GM12874 (cell line): ENCODE measurements around the gene C9orf72.

Source experiments
- TF ChIP-seq, protein P1 (sequence below): IDR thresholded peaks from 2 replicates; pipeline ENCODE4 v1.5.1; 2011; ENCODE audit warnings: low read depth, mild to moderate bottlenecking, control low read depth, low read length, moderate library complexity; ENCODE audit not compliant: insufficient read depth

C9orf72 gene

DNA sequence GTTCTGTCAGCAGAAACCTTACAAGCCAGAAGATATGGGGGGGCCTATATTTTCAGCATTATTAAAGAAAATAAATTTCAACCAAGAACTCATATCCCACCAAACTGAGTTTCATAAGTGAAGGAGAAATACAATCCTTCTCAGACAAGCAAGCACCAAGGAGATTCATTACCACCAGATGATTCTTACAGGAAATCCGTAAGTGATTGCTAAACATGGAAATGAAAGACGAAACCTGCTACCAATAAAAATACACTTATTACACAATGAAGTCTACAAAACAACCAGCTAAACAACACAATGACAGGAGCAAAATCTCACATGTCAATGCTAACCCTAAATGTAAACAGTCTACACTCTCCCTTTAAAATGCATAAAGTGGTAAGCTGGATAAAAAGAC is 17.8 kb upstream of the C9orf72 start:
- TF ChIP-seq, protein P1, sequence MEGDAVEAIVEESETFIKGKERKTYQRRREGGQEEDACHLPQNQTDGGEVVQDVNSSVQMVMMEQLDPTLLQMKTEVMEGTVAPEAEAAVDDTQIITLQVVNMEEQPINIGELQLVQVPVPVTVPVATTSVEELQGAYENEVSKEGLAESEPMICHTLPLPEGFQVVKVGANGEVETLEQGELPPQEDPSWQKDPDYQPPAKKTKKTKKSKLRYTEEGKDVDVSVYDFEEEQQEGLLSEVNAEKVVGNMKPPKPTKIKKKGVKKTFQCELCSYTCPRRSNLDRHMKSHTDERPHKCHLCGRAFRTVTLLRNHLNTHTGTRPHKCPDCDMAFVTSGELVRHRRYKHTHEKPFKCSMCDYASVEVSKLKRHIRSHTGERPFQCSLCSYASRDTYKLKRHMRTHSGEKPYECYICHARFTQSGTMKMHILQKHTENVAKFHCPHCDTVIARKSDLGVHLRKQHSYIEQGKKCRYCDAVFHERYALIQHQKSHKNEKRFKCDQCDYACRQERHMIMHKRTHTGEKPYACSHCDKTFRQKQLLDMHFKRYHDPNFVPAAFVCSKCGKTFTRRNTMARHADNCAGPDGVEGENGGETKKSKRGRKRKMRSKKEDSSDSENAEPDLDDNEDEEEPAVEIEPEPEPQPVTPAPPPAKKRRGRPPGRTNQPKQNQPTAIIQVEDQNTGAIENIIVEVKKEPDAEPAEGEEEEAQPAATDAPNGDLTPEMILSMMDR, result no peak

DNA sequence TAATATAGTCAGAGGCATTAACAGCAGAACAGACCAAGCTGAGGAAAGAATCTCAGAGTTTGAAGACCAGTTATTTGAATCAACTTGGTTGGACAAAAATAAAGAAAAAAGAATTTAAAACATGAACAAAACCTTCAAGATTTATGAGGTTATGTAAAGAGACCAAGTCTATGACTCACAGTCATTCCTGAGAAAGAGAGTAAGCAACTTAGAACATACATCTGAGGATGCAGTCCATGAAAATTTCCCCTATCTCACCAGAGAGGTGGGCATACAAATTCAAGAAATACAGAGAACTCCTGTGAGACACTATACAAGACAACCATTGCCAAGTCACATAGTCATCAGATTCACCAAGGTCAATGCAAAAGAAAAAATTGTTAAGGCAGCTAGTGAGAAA is 17.4 kb upstream of the C9orf72 start:
- TF ChIP-seq, protein P1, result no peak

DNA sequence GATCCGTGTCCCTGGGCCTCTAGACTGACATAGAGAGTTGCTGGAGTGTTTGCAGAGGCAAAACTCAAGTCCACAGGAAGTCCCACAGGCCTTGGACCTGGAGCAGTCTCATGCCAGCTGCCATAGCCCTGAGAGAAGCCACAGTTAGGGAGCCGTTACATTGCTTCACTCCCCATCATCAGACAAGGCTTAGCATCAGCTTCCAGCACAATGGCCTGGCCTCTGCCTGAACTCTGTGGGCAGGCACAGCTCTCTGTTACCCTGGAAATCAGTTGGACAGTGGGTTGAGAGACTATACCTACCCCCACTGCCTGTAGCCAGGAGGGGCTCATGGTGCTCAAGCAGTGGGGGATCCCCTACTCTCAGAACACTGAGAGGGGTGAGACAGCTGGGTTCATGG is 16.2 kb upstream of the C9orf72 start:
- TF ChIP-seq, protein P1, result no peak

DNA sequence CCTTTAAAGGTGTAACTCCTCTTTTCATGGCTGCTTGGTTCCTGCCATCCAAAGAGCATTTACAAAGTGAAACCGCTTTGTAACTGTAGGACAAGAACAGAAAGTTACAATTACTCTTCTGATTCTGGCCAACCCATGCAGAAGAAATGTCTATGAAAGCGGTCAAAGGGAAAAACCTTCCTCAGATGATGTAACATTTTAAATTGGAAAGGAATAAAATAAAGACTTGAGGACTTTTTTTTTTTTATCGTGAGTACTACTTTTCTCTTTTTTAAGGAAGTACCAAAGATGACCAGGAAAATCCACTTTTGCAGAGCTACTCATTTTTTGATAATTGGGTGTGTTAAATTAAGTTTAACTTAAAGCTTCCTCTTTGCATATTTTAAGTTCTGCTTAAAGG is 13.0 kb upstream of the C9orf72 start:
- TF ChIP-seq, protein P1, result no peak

DNA sequence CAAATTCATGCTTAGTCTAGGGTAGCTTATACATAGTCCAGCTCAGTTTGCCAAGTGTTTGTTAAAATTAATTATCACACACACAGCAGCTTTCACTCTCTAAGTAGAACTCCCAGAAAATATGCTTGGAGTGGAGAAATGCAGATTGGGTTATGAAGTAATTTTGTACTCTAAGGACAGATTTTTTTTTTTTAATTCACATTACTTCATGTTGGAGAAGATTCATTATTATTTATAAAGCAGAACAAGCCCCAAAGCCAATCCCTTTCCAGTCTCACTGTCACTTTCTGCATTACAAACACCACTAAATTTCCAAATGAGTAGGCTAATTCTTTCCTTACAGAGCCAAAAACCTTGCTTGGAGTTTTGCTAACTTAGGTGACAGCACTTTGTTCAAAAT is 11.7 kb upstream of the C9orf72 start:
- TF ChIP-seq, protein P1, result no peak

DNA sequence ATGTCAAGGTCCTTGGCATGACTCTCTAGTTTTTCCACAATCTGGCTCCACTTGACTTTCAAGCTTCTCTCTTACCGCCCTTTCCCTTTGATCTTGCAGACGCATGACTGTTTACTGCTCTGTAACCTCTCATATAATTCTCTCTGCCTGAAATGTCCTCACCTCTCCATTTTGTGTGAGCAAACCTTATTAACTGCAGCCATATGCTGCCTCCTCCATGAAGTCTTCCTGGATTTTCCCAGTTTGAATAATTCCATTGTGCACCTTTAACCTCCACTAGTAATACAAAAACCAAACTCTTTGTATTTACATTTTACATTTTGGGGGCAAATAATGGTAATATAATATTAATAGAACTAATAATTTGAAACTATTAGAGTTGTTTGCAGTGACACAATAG is 9.5 kb upstream of the C9orf72 start:
- TF ChIP-seq, protein P1, result no peak

DNA sequence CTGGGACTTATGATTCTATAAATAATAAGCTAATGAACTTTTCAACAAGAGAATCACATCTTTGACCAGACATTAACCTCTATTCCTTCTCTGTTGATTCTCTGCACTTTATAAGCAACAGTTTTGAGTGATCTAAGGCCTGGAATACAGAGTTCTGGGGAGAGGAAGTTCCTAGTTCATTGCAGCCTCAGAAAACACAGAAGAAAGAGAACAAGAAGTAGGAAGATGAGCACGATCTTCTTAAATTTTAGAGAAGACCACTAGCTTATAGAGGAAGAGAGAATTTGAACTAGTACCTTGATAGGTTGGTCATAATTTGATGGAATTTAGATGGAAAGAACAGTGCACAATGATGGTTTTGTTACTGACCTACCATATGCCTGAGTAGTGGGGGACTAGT is 8.5 kb upstream of the C9orf72 start:
- TF ChIP-seq, protein P1, result no peak
